K562 (cell line): ENCODE measurements around the gene SLC25A45. TPM values are rescaled to one million over a fixed set of nuclear protein-coding genes. Genes with fewer than 3 reads are reported as not detected.

Source experiments
- ARID2 ChIP-seq: fragments of 450-650 bp; IDR thresholded peaks from 2 replicates; pipeline ENCODE4 v1.6.1; 2017; ENCODE audit warnings: antibody characterized with exemption, mild to moderate bottlenecking
- BRF2 ChIP-seq: IDR thresholded peaks from 3 replicates; pipeline ENCODE4 v1.6.1; 2011; ENCODE audit warnings: borderline replicate concordance, mild to moderate bottlenecking; ENCODE audit not compliant: insufficient read length, insufficient read depth
- CCNT2 ChIP-seq: IDR thresholded peaks from 2 replicates; pipeline ENCODE4 v1.6.1; 2011; ENCODE audit warnings: borderline replicate concordance, low read depth, mild to moderate bottlenecking, moderate library complexity, mixed read lengths, low read length; ENCODE audit not compliant: insufficient read length; ENCODE audit errors: extremely low read depth
- CUX1 ChIP-seq: fragments of 200-800 bp; sonication (Bioruptor generic); IDR thresholded peaks from 2 replicates; pipeline ENCODE4 v1.6.1; 2016; ENCODE audit warnings: missing genetic modification characterization, missing compliant biosample characterization
- KLF10 ChIP-seq: fragments of 250-450 bp; sonication (Bioruptor Pico); IDR thresholded peaks from 2 replicates; pipeline ENCODE4 v1.6.1; 2021; ENCODE audit warnings: matching md5 sums
- RBM22 ChIP-seq: fragments of 200-400 bp; formaldehyde crosslinking; IDR thresholded peaks from 2 replicates; pipeline ENCODE4 v1.6.1; 2018; ENCODE audit warnings: low read length, low read depth; ENCODE audit not compliant: poor library complexity, severe bottlenecking
- RBM39 ChIP-seq: fragments of 200-400 bp; formaldehyde crosslinking; optimal IDR thresholded peaks from 2 replicates; pipeline ENCODE3; 2018; ENCODE audit warnings: low read depth, low read length
- SLC30A9 ChIP-seq: fragments of 250-450 bp; sonication (Bioruptor Pico); IDR thresholded peaks from 2 replicates; pipeline ENCODE4 v1.8.0; 2022; ENCODE audit warnings: mild to moderate bottlenecking, moderate library complexity
- TFE3 ChIP-seq: fragments of 450-650 bp; formaldehyde crosslinking; IDR thresholded peaks from 2 replicates; pipeline ENCODE4 v1.4.0; 2020; ENCODE audit warnings: mild to moderate bottlenecking, mixed read lengths
- ZNF592 ChIP-seq: fragments of 450-650 bp; IDR thresholded peaks from 2 replicates; pipeline ENCODE4 v1.6.1; 2017; ENCODE audit warnings: antibody characterized with exemption, mild to moderate bottlenecking
- ZNF644 ChIP-seq: fragments of 200-800 bp; sonication (Bioruptor generic); IDR thresholded peaks from 2 replicates; pipeline ENCODE4 v1.6.1; 2016; ENCODE audit warnings: low read depth, missing genetic modification characterization, missing compliant biosample characterization
- polyA plus RNA-seq, 8 experiments: library from polyadenylated mRNA; depleted of rRNA in 4 of 8; stranded (reverse) in 5 of 8; unstranded in 3 of 8; fragments of >200 nt; fragmentation: Nextera tagmentation in 2 of 8; fragmentation: Illumina TruSeq in 1 of 8; extraction: Ambion mirVana in 2 of 8; extraction: Trizol in 1 of 8; gene quantifications; 2 replicates each; pipeline versions ENCODE4 v1.2.1 to v1.2.3, GENCODE V29; 2011 to 2014; ENCODE audit warnings: inconsistent platforms in 1 of 8, missing spikeins in 1 of 8
- total RNA-seq, 7 experiments: library from RNA; depleted of rRNA in 6 of 7; stranded (reverse); fragments of >200 nt in 6 of 7; fragmentation: Illumina TruSeq in 2 of 7; extraction: Trizol in 2 of 7; gene quantifications; 2 replicates each; pipeline versions ENCODE4 v1.2.1 to v1.2.3, GENCODE V29; 2011 to 2021; ENCODE audit warnings: low replicate concordance in 1 of 7

Gene SLC25A45
- total and polyA plus RNA-seq, 9 of the 15 experiments (the other 6 are each of a cell fraction or from before 2014, with no cell fraction given), result 0.15 to 2.3 (median 0.68) TPM

- TF ChIP-seq CUX1 (CRISPR knock-in tag), result peak; percentile 76; the same call in 1 of the 2 replicates
- no peak for TF ChIP-seq KLF10
- no peak for TF ChIP-seq BRF2
- TF ChIP-seq TFE3, result peak; percentile 94
- no peak for TF ChIP-seq ZNF592
- TF ChIP-seq RBM22, result no peak
- TF ChIP-seq ARID2, result no peak
- no peak for TF ChIP-seq ZNF644
- peak; percentile 94 for TF ChIP-seq CCNT2
- no peak for TF ChIP-seq SLC30A9 (CRISPR knock-in tag)
- peak; percentile 67 for TF ChIP-seq RBM39
Observed at GRCh38 chr11:65418681-65419459, 36.4 kb upstream of the SLC25A45 start (continued).
